ENCODE data around the gene ZBTB11. TPM values are rescaled to one million over a fixed set of nuclear protein-coding genes. Genes with fewer than 3 reads are reported as not detected.
A peak's percentile ranks its signal among the peaks of the same experiment; 100 is the strongest.
"Not testable (repeated sequence)": the region's sequence is repeated elsewhere in the genome, so short reads cannot be mapped to it uniquely, and the experiment has no call there.

ZBTB11 gene
- total and polyA plus RNA-seq, 9 of the 15 experiments (the other 6 are each of a cell fraction or from before 2014, with no cell fraction given) = 6.2 to 31.9 (median 21.4) TPM

GRCh38 chr3:101642441-101642840 lies 34.5 kb downstream of the ZBTB11 start (continued):
- TF ChIP-seq SPI1 (IDR thresholded peaks at IDR 0.05; ENCODE audit: borderline replicate concordance, low read depth, low read length) (0 out of 2 replicates have a peak, but pooled peaks have one; percentile 2), ZNF354B (CRISPR knock-in tag; IDR thresholded peaks at IDR 0.05) (no peak), NR3C1 (CRISPR knock-in tag; IDR thresholded peaks at IDR 0.05) (no peak)

DNA sequence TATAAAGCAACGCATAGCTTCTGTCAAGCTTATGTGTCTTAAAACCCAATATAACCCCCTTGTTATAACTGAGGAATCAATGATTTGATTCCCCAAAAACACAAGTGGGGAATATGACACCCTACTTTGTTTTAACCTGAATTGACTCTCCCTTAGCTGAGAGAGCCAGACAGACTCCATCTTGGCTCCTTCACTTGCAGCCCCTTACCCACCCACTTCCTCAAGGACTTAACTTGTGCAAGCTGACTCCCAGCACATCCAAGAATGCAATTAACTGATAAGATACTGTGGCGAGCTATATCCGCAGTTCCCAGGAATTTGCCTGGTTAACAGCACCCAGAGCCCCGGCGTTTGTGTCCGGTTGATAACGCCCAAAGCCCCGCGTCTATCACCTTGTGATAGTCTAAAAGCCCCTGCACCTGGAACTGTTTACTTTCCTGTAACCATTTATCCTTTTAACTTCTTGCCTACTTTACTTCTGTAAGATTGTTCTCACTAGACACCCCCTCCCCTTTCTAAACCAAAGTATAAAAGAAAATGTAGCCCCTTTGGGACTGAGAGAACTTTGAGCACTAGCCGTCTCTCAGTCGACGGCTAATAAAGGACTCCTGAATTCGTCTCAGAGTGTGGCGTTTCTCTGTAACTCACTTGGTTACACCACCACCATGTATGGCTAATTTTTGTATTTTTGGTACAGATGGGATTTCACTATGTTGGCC lies 35.4 kb downstream of the ZBTB11 start:
- H3K27me3 ChIP-seq (ENCODE audit: control insufficient read depth in 2 of 2, insufficient read depth in 2 of 2, low read length in 2 of 2); H4K20me1 ChIP-seq (replicated peaks; ENCODE audit: control insufficient read depth, insufficient read depth, low read length); in situ Hi-C loops (cut with MboI); H3K9me3 ChIP-seq (replicated peaks; ENCODE audit: control insufficient read depth, insufficient read depth, low read depth, low read length); H2AFZ ChIP-seq (ENCODE audit: low read depth, low read length); H3K9me1 ChIP-seq (ENCODE audit: control insufficient read depth, insufficient read depth, low read length); FAIRE-seq; BruUV-seq (replicated peaks); CTCF ChIA-PET (ENCODE audit: low intra/inter-chr PET ratio); TF ChIP-seq FOXM1 (CRISPR knock-in tag; IDR thresholded peaks at IDR 0.05; ENCODE audit: low read depth): not testable (repeated sequence)
- peaks cover 12 to 28% of the 10 kb centered on the region in 2 experiments for H3K4me1 ChIP-seq (replicated peaks in 1 of 2; ENCODE audit: control insufficient read depth in 2 of 2, insufficient read depth in 2 of 2, low read length in 2 of 2)
- peak overlapping the region; percentile 86 for H3K27ac ChIP-seq (ENCODE audit: extremely low read depth, low read depth, low read length)
- peak overlapping the region; percentile 35 to 87; a peak in 3 of 4 replicates for H3K9ac ChIP-seq (ENCODE audit: insufficient read depth in 1 of 2, low read depth in 2 of 2, low read length in 2 of 2)
- H3K4me2 ChIP-seq (ENCODE audit: insufficient read depth, low read length) = peak overlapping the region; percentile 93
- peak overlapping the region; percentile 63; the same call in 1 of the 2 replicates for H3K4me3 ChIP-seq
- peaks cover 46% of the 10 kb centered on the region for H3K36me3 ChIP-seq (ENCODE audit: control insufficient read depth, insufficient read depth, low read length)
- peaks cover 69% of the 10 kb centered on the region for H3K79me2 ChIP-seq (ENCODE audit: control insufficient read depth, insufficient read depth, low read length)
- intact Hi-C loops (cut with micrococcal nuclease) = loop anchor here (1.0 to 2.0 kb wide), 2 partner anchors 34 to 45 kb away; partner anchors contain the start of gene RPL24
- ATAC-seq (peak; percentile 5), DNase-seq (ENCODE audit: extremely low read depth in 1 of 4, low spot score in 3 of 4) (peak in 1 of 4 experiments; percentile 85)
- WGBS (ENCODE audit: insufficient coverage, low coverage, missing lambda C conversion rate) = 0% methylated on average over 14 of the region's 14 CpGs
- POLR2A ChIA-PET = interaction anchor here (1.2 kb wide), 1 partner anchor 24 kb away, joined by 5 read pairs; no protein-coding TSS in a partner anchor
- peak; percentile 82 for TF ChIP-seq HDAC2 (IDR thresholded peaks at IDR 0.05)
- TF ChIP-seq RAD21 (CRISPR knock-in tag; conservative IDR thresholded peaks at IDR 0.05 in 1 of 2, IDR thresholded peaks at IDR 0.05 in 1 of 2) = peak in 1 of 2 experiments; percentile 64; a peak in 2 of 4 replicates
- peak; percentile 100 for TF ChIP-seq ARID3B (CRISPR knock-in tag; IDR thresholded peaks at IDR 0.05; ENCODE audit: borderline replicate concordance)
- TF ChIP-seq ZNF76 (CRISPR knock-in tag; IDR thresholded peaks at IDR 0.05; ENCODE audit: borderline replicate concordance) = peak; percentile 100
- peak; percentile 99 for TF ChIP-seq OTX1 (CRISPR knock-in tag; IDR thresholded peaks at IDR 0.05)
- peak; percentile 99 for TF ChIP-seq ZNF561 (CRISPR knock-in tag; conservative IDR thresholded peaks at IDR 0.05)
- TF ChIP-seq ETS2 (tag; IDR thresholded peaks at IDR 0.05; ENCODE audit: borderline replicate concordance, poor library complexity, severe bottlenecking) = peak; percentile 97
- TF ChIP-seq TRIM24 (IDR thresholded peaks at IDR 0.05) = 0 out of 4 replicates have a peak, but pooled peaks of 1 of the 2 experiments have one; percentile 27
- peak; percentile 91 for TF ChIP-seq ZNF253 (CRISPR knock-in tag; conservative IDR thresholded peaks at IDR 0.05)
- peak; percentile 25; the same call in 1 of the 2 replicates for TF ChIP-seq FOXM1 (IDR thresholded peaks at IDR 0.05; ENCODE audit: low read depth)
- peak; percentile 81 for TF ChIP-seq ZNF764 (CRISPR knock-in tag; IDR thresholded peaks at IDR 0.05; ENCODE audit: low read depth)

Data from K562 (cell line).